Dedifferentiated amniotic fluid mesenchymal stem cell (primary cell): Measurements from ENCODE around the gene DDX39B.
A peak's percentile ranks its signal among the peaks of the same experiment; 100 is the strongest.

Source experiments
- DNase-seq: peaks from one replicate; pipeline ENCODE4 v3.0.0-alpha.2; 2016; ENCODE audit errors: extremely low spot score

DDX39B gene

DNA sequence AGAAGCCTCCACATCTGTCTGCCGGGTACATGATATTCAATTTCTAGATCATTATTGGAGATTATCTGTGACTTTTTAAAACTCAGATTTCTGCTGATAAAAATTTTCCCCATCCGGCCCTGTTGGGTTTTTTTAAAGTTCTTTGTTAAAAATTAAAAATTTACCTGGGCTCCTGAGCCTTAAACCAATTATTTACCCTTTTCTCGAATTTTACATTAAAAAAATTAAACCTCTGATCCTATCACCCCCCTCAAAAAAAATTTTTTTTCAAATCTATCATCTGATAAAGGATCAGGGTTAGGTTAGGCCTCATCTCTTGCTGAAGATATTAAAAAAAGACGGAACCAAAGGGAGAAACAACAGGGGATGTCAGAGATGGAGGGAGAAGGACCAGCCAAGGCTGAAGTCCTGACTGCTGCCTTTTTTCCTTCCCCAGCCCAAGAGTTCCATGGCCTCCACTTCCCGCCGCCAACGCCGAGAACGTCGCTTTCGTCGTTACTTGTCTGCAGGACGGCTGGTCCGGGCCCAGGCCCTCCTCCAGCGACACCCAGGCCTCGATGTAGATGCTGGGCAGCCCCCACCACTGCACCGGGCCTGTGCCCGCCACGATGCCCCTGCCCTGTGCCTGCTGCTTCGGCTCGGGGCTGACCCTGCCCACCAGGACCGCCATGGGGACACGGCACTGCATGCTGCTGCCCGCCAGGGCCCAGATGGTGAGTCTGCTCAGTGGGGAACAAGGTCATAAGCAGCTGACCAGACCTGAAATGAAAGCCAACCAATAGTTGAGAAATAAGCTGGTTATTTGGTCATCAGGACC lies 6.1 kb upstream of the DDX39B start:
- no peak for DNase-seq

DNA sequence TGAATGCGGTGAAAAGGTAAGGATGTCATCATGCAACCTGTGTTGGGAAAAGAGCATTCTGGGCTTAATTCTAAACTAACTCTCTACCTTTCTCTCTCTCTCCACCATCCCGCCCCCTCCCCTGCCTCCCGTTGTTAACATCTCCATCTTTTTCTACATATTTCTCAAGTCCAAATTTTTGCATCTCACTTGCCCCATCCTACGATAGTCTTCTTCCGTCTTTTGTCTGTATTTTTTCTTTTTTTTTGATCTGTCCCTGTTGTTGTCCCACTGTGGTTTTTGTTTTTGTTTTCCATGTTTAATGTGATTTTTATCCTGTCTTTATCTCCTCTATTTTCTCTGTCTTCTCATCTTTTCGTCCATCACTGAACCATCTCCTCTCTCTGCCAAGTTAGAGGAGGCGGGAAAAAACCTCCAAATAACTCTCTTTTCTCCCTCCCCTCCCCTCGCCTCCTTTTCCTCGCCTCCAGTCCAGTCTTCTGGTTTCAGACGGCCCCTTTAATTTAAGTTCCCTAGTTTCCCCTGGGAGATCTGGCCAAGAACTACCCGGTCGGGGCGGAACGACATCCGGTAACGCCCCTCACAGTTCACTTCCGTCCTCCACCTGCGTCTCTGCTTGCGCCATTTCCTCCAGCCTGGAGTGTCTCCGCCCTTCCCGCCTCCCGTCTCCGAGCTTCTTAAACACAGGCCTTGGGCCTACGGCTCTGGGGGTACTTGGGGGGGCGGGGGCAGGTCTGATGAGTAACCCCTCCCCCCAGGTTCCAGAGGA lies 5.3 kb upstream of the DDX39B start, which contains the start of gene NFKBIL1:
Gene NFKBIL1, plus strand, starts transcription at position 651 of the 769 bp plus-strand sequence. Its CDS starts 87 bp downstream, at position 738.
- DNase-seq: peak; percentile 96

DNA sequence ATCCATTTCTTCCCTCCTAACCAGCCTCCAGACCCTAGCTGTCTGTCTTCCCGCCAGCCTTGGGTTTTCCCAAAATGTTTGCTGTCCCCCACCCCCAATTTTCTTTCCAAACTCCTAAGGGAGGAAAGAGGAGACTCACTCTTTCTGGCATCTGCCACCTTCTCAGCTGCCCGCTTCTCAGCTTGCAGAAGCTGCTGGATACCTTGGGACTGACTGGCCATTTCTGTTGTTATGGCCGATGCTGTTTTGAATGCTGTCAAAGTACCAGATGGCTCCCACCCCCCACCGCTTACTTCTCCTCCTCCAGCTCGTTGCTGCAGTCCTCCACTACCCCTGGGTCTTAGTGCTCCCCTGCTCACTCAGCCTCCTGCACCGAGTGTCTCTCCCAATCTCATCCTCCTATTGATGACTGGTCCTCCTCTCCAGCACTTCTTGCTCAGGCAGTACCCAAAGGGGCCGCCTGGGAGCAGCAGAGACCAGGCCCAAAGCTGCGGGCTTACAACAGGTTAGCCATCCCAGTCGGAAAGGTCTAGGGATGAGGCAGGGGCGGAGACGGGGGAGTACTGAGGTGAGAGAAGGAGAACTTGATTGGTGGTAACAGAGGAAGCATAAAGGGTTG lies 4.6 kb upstream of the DDX39B start, which contains the start of gene ATP6V1G2:
Gene ATP6V1G2, minus strand, starts transcription at position 270 of the 619 bp plus-strand sequence. Its CDS starts 49 bp downstream, at position 221.
- DNase-seq: peak; percentile 88

DNA sequence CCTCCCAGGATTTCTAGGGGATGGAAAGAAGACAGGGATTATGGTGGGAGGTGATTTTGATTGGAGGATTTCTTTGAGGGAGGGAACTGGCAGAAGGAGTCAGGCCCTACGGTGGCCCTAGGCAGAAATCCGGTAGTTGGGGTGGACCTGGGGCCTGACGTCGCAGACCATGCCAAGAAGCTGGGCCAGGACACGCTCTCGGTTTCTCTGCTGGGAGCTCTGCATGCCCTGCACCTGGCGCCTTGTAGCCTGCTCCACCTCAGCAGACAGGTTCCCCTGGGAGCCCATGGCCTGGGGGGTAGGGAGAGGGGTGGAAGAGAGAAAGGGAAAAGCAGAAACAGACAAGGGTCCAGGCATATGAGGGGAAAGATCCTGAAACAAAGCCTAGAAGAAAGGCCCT lies 3.5 kb upstream of the DDX39B start:
- DNase-seq: no peak

DNA sequence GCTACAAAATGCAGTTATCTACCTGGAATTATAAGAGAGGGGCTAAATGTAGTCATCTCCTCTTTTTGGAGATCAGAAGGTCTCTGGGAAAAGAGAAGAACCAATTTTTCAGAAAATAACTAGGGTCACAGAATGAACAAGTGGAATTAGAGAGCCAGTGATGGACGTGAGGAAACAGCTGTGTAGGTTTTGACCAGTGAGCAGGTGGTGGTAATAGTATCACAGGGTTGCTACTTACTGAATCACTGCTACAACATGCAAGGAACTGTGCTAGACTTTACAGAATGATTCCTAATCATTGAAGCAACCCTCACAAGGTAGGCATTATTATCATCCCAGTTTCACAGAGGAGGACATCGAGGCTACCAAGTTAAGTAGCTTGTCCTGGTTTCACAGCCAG lies 2.9 kb upstream of the DDX39B start:
- DNase-seq: no peak

GRCh38 chr6:31543639-31544038 lies 1.8 kb upstream of the DDX39B start:
- DNase-seq: no peak

DNA sequence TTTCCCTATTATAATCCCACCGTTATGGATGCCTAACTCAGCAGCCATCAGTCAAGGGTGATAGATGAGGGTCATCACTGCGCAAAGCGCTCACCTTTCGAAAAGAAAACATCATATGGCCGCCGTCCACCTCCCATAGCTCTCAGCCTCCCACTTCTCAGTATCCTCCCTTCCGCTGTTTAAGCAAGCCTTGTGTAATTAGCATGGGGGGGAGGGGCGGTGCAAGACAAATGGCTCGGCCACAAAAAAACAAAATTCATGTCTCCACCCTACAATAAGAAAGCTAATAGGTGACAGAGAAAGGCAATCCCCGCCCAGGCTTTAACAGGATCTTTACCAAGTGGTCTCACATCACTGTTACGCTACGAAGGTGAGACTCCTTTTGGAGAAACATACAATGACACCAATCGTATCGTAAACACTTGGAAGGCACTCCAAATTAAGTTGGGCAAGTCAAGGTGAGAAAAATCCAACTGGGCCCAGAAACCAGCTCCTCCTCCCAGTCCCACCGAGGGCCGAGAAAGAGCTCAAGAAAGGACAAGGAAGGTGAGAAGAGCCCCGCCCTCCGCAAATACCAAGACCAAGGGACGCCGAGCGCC lies 645 bp downstream of the DDX39B start:
- no peak for DNase-seq

DNA sequence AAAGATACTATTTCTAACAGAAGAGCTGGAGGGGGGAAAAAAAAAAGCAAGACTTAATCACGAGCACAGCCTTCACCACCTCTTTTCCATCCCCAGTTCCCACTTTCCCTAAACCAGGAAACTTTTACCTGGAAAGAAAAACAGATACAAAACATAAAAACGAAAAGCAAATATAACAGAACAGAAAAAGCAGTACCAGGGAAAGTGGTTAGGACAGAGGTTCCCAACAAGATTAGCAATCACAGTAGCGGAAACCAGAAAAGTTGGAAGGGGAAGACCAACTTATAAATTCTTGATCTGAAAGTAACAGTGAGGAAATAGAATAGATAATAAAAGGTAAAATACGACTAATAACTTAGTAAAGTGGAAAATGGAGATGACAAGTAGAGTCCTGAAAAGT lies 1.2 kb downstream of the DDX39B start:
- DNase-seq: no peak

- no peak for DNase-seq
These were observed 2.9 kb downstream of the DDX39B start for GRCh38 chr6:31538805-31539400.

DNA sequence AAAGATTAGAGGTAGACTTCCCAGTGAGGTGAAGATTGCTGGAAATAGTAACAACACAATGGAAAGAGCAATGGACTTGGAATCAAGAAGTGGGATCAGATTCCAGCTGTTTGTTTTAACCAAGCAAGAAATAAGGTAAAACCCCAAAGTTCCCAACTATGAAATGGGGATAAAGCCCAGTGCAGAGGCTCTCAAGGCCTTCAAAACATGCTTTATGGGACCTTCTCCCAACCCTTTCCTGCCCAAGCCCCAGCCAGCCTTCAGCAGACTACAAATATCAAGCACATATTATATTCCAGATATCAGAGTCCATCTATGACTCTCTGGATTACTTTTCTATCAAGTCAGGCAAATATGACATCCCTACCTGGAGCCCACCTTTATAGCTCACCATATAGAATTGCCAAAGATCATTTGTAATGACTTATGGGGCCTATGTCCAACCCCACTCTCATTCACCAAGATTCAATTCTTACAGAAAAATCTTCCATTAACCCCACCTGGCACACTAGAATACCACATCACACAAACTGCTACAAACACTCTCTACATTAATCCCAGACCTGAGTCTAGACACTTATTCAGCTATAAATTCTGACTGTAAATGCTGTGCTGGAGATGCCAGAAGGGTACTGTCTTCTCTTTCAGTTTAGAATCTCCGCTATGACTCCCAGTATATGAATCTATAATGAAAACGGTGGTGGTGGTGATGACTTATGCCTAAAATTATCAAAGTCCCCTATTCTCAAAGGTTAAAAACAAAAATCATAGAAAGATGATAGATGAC lies 6.1 kb downstream of the DDX39B start:
- DNase-seq: no peak

- no peak for DNase-seq
These were observed 7.2 kb downstream of the DDX39B start for GRCh38 chr6:31534521-31535040.

- no peak for DNase-seq
These were observed 7.8 kb downstream of the DDX39B start for GRCh38 chr6:31534011-31534410.

GRCh38 chr6:31533455-31533841 lies 8.4 kb downstream of the DDX39B start:
- no peak for DNase-seq

DNA sequence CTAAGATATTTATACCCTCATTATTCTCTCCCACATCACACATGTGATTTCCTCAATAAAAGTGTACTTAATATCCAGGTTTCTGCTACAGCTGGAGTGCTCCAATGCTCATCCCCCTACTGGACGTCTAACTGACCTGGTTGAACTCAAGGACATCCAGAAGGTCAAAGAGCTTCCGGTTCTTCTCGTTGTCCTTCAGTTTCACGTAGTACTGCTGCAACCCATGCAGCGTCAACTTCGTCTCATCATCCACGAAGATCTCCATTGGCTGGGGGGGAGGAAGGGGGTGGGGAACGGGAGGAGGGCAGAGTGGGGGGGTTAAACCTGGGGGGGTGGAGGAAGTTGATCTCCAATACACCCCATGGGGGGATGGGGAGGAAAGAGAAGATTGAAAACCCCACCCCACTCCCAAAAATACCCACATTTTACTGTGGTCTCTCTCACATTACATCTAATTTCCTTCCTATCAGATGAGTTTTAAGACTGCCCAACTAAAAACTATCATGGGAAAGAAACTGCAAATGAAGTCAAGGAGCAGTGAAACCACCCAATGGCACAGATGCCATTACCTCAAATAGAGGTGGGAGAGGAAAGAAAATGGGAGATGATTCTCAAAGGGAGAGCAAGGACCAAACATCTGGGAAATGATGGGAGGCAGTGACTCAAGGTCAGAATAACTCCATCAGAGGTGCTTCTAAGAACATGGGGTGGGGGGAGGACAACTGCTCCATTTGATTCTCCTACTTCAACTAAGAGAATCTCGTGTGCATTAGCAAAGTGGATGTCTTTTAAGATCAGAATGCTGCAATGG lies 9.0 kb downstream of the DDX39B start:
- DNase-seq: no peak

GRCh38 chr6:31531771-31532643 lies 9.8 kb downstream of the DDX39B start:
- no peak for DNase-seq

- no peak for DNase-seq
These were observed 10.6 kb downstream of the DDX39B start for GRCh38 chr6:31531162-31531561.

- no peak for DNase-seq
These were observed 11.1 kb downstream of the DDX39B start for GRCh38 chr6:31530659-31531058.

GRCh38 chr6:31529329-31530150 lies 12.3 kb downstream of the DDX39B start:
- no peak for DNase-seq
